Sciatic nerve (tissue), 2 donors: Measurements from ENCODE around the gene KIF25. TPM values are rescaled to one million over a fixed set of nuclear protein-coding genes. Genes with fewer than 3 reads are reported as not detected.

Source experiments
- ATAC-seq: fragments of 200-7000 bp; cut with Tn5 transposase; one replicate; pipeline ENCODE4 v1.9.1; 2020; ENCODE audit warnings: mild to moderate bottlenecking, moderate library complexity
- DNase-seq: peaks from one replicate; pipeline ENCODE4 v3.0.0-alpha.2; 2020; ENCODE audit warnings: low spot score
- intact Hi-C: fragments of 100-400 bp; cut with DNase I; formaldehyde crosslinking; loops from one replicate; pipeline ENCODE4 v1.14.2; 2022
- total RNA-seq: library from RNA; stranded (reverse); fragmentation: NEBNext Ultra II Directional; extraction: Animal tissue kit (Norgen Biotek cat#: 25700); gene quantifications from one replicate; pipeline ENCODE4 v1.2.1, GENCODE V29; 2021
- donor health status: DM: no; HTN: no; CAD: no.
- donor health status: DM: no; HTN: no; CAD: no.

The KIF25 gene
- 1.6 TPM for total RNA-seq

GRCh38 chr6:167997642-167998041 is at the start of gene KIF25:
TSS of gene KIF25 (plus strand) at chr6:167997671. CDS start at chr6:168029586, 31,915 bp downstream.
- DNase-seq (no peak), ATAC-seq (no peak)
- intact Hi-C loops: no loop called here

GRCh38 chr6:167947716-167948115 is 49.8 kb upstream of the KIF25 start:
- intact Hi-C loops: no loop called here
- no peak for ATAC-seq
- no peak for DNase-seq

GRCh38 chr6:167948716-167949115 is 48.8 kb upstream of the KIF25 start:
- intact Hi-C loops: no loop called here
- no peak for DNase-seq
- ATAC-seq: no peak

GRCh38 chr6:167949121-167949684 is 48.3 kb upstream of the KIF25 start:
- intact Hi-C loops: no loop called here
- ATAC-seq: no peak
- DNase-seq: no peak

- DNase-seq (no peak), ATAC-seq (no peak)
- intact Hi-C loops: no loop called here
Measured at GRCh38 chr6:167951781-167952511, 45.5 kb upstream of the KIF25 start.

GRCh38 chr6:167952512-167952859 is 45.0 kb upstream of the KIF25 start:
- intact Hi-C loops: no loop called here
- ATAC-seq (no peak), DNase-seq (no peak)

- DNase-seq: no peak
- ATAC-seq: no peak
- intact Hi-C loops: no loop called here
Measured at GRCh38 chr6:167953551-167953950, 43.9 kb upstream of the KIF25 start.

- DNase-seq (no peak), ATAC-seq (no peak)
- intact Hi-C loops: no loop called here
Measured at GRCh38 chr6:167954151-167954550, 43.3 kb upstream of the KIF25 start.

GRCh38 chr6:167956491-167956890 is 41.0 kb upstream of the KIF25 start:
- intact Hi-C loops: no loop called here
- DNase-seq (no peak), ATAC-seq (no peak)

GRCh38 chr6:167956983-167957492 is 40.4 kb upstream of the KIF25 start:
- intact Hi-C loops: no loop called here
- DNase-seq: no peak
- ATAC-seq: peak; percentile 34

- intact Hi-C loops: no loop called here
- DNase-seq (no peak), ATAC-seq (no peak)
Measured at GRCh38 chr6:167957626-167958025, 39.8 kb upstream of the KIF25 start.

GRCh38 chr6:167960579-167960978 is 36.9 kb upstream of the KIF25 start:
- ATAC-seq (no peak), DNase-seq (no peak)
- intact Hi-C loops: no loop called here

GRCh38 chr6:167962711-167963110 is 34.8 kb upstream of the KIF25 start:
- DNase-seq (no peak), ATAC-seq (no peak)
- intact Hi-C loops: no loop called here

GRCh38 chr6:167963589-167964057 is 33.8 kb upstream of the KIF25 start:
- intact Hi-C loops: no loop called here
- ATAC-seq: no peak
- no peak for DNase-seq

- DNase-seq (no peak), ATAC-seq (peak; percentile 71)
- intact Hi-C loops: no loop called here
Measured at GRCh38 chr6:167965592-167966539, 31.6 kb upstream of the KIF25 start.

- DNase-seq (no peak), ATAC-seq (peak; percentile 89)
- intact Hi-C loops: no loop called here
Measured at GRCh38 chr6:167966540-167966905, 30.9 kb upstream of the KIF25 start.

GRCh38 chr6:167968091-167968490 is 29.4 kb upstream of the KIF25 start:
- DNase-seq (no peak), ATAC-seq (no peak)
- intact Hi-C loops: no loop called here

GRCh38 chr6:167970230-167970629 is 27.2 kb upstream of the KIF25 start:
- intact Hi-C loops: no loop called here
- ATAC-seq: no peak
- no peak for DNase-seq

- no peak for DNase-seq
Measured at GRCh38 chr6:167972193-167972592, 25.3 kb upstream of the KIF25 start.

More at GRCh38 chr6:167972193-167972592, 25.3 kb upstream of the KIF25 start:
- intact Hi-C loops: no loop called here
- no peak for ATAC-seq
